Lower lobe of right lung (tissue), 2 donors: ENCODE data around the gene LGR4. TPM values are rescaled to one million over a fixed set of nuclear protein-coding genes. Genes with fewer than 3 reads are reported as not detected.
A peak's percentile ranks its signal among the peaks of the same experiment; 100 is the strongest.

Source experiments
- ATAC-seq, 2 donors: fragments of 200-7000 bp; cut with Tn5 transposase; one replicate each; pipeline ENCODE4 v1.9.1; 2020 to 2022; ENCODE audit warnings: mild to moderate bottlenecking in 2 of 2, moderate library complexity in 2 of 2
- DNase-seq: peaks from one replicate; pipeline ENCODE4 v3.0.0-alpha.2; 2020
- H3K27ac ChIP-seq: fragments of 200-600 bp; one replicate; pipeline ENCODE4 v1.8.0; 2022
- H3K27me3 ChIP-seq: fragments of 200-600 bp; one replicate; pipeline ENCODE4 v1.8.0; 2022; ENCODE audit warnings: low read depth
- H3K36me3 ChIP-seq: fragments of 200-600 bp; one replicate; pipeline ENCODE4 v1.8.0; 2022; ENCODE audit warnings: mild to moderate bottlenecking
- H3K4me1 ChIP-seq: fragments of 200-600 bp; one replicate; pipeline ENCODE4 v1.8.0; 2022
- H3K4me3 ChIP-seq: fragments of 200-600 bp; one replicate; pipeline ENCODE4 v1.8.0; 2022; ENCODE audit warnings: mild to moderate bottlenecking
- H3K9me3 ChIP-seq: fragments of 200-600 bp; one replicate; pipeline ENCODE4 v1.8.0; 2022
- CTCF ChIP-seq: fragments of 200-600 bp; IDR thresholded peaks from one replicate; pipeline ENCODE4 v1.8.0; 2022; ENCODE audit warnings: antibody characterized with exemption, mild to moderate bottlenecking
- intact Hi-C: fragments of 100-400 bp; cut with DNase I; formaldehyde crosslinking; loops from one replicate; pipeline ENCODE4 v1.11.0; 2022
- total RNA-seq: library from RNA; stranded (reverse); fragmentation: NEBNext Ultra II Directional; extraction: Animal tissue kit (Norgen Biotek cat#: 25700); gene quantifications from one replicate; pipeline ENCODE4 v1.2.1, GENCODE V29; 2021
- donor health status: DM: no; HTN: yes; CAD: no; lungs with severe emphysema.

Gene LGR4
- total RNA-seq, 1 donor from 2014 or later = 7.5 TPM

DNA sequence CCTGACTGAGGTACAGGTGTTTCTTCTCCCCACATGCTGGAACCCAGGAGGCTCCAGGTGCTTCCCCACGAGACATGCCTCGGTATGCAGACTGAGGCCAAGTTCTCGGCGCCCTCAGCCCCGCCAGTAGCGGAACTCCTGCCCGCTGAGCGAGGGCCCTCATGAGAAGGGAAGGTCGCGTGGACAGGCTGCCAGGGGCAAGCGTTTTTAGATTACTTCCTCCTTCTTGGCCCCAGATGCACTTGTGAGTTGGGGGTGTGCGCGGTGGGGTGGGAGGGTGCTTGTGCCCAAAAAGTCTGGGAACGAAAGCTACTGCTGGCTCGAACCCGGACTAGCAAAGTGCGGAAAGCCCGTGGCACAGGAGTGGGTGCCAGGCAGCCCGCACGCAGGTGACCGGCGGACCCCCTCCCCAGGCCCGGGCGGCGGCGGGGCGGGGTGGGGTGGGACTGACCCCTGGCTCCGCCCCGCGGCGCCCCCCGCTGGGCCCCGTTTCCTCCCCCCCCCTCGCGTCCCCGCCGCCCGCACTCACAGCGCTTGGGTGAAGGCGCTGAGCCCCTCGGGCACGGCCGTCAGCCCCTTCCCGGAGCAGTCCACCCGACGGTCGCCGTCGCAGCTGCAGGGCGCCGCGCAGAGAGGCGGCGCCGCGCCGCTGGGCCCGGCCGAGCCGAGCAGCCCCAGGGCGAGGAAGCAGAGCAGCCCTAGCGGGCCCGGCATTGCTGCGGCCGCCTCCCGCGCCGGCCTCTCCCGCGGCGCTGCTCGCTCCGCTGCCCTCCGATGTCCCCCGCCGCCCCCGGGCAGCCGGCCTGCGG is 797 bp downstream of the LGR4 start:
- peak; percentile 68 to 73 for ATAC-seq
- H3K27me3 ChIP-seq = peaks cover 13% of the 10 kb centered on the region
- TF ChIP-seq CTCF = no peak
- H3K4me1 ChIP-seq = peaks cover 24% of the 10 kb centered on the region
- H3K4me3 ChIP-seq = peak overlapping the region; percentile 74
- DNase-seq = peak; percentile 59
- peak overlapping the region; percentile 71 for H3K27ac ChIP-seq
- intact Hi-C loops = no loop called here
- no peaks in the 10 kb centered on the region for H3K9me3 ChIP-seq
- H3K36me3 ChIP-seq = no peaks in the 10 kb centered on the region

DNA sequence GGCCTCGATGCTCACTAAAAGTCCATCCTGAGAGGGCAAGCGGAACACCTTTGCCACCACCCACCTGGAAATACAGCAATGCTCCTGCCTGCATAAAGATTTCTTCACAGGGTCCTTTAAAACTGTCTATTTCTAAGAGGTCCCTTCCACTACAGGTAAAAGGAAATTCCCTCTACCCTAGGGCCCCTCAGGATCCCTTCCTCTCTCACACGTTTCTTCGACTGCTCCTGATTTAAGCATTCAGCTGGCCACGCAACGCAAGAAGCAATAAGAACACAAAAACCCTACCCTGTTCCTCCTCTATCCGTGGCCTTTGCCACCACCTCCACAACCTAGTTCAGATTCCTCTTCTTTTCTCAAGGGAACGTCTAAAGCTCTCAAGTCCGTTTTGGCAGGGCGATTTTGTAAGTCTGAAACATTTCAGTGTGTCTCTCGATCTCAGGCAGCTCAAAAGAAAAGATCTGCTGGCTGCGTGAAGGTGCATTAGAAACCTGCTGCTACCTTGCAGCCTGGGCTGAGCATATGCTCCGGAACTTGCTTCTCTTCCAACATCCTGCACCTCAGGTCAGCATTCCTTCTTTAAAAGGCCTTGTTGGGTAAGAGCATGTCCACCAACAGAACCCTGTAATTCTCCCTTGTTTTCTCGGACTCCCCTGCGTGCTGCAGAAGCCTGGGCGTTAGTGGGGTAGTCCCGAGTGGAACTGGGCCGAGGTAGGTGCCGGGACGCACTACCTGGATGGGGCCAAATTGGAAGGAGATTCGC is 1.6 kb downstream of the LGR4 start:
- ATAC-seq (peak in 1 of 2 donors; percentile 4), DNase-seq (no peak)
- intact Hi-C loops = no loop called here
- Histone ChIP-seq H3K27ac (no peak overlapping the region), H3K4me3 (peak overlapping the region; percentile 74), H3K27me3 (peaks cover 13% of the 10 kb centered on the region), H3K36me3 (no peaks in the 10 kb centered on the region), H3K9me3 (no peaks in the 10 kb centered on the region), H3K4me1 (peaks cover 24% of the 10 kb centered on the region)
- no peak for TF ChIP-seq CTCF

DNA sequence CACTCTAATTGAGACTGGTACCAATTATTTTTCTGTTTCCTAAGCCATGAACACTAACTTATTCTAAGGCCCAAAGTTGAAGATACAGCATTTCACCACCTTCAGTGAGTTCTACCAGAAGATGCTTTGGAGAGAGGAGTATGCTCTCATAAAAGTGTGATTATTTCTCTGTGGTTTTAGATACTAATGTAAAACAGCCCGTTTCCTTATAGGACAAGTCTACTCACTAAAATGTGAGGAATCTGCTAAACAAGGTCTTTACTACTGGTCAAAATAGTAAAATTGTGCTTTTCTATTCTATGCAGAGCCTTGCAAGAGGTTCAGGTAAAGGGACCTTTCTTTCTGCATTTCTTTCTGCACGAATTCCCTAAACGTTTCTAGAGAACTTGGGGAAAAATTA is 2.4 kb downstream of the LGR4 start:
- Histone ChIP-seq H3K36me3 (no peaks in the 10 kb centered on the region), H3K4me3 (no peak overlapping the region), H3K27ac (no peak overlapping the region), H3K4me1 (peaks cover 24% of the 10 kb centered on the region), H3K9me3 (no peaks in the 10 kb centered on the region), H3K27me3 (peaks cover 13% of the 10 kb centered on the region)
- TF ChIP-seq CTCF = no peak
- intact Hi-C loops = no loop called here
- ATAC-seq = no peak
- DNase-seq = no peak

DNA sequence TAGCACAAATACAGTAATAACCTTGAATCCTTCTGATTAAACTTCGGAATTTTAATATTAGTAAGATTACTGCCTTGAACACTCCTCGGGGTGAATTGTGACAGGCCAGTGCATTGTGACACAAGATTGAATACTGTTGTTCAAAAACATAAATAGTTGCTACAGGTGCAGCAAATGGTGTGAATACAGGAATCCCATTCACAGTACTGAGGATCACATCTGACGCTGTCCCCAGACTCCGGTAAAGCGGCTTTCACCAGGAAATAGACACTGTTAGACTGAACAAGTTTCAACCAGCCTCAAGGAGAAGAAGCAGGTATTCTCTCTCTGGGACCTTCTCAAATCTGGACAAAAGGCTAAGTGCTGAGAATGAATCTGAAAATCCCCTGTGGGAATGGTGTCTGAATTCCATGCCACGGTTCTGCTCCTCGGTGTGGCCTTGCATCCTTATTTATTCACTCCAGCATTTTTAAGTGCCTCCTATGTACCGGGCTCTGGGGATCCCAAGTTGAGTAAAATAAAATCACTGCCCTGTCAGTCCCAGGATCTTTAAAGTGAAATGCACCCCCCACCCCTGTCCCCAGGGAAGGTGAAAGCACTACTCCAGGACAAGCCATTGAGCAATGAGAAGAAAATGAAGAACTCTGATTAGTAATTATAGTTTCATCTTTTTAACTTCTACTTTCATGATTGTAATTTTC is 3.4 kb downstream of the LGR4 start:
- no peak overlapping the region for H3K4me3 ChIP-seq
- intact Hi-C loops = no loop called here
- no peaks in the 10 kb centered on the region for H3K9me3 ChIP-seq
- no peak for DNase-seq
- no peak for ATAC-seq
- peaks cover 24% of the 10 kb centered on the region for H3K4me1 ChIP-seq
- H3K27ac ChIP-seq = no peak overlapping the region
- H3K36me3 ChIP-seq = no peaks in the 10 kb centered on the region
- H3K27me3 ChIP-seq = peaks cover 13% of the 10 kb centered on the region
- TF ChIP-seq CTCF = no peak

GRCh38 chr11:27468209-27468994 is 4.2 kb downstream of the LGR4 start:
- DNase-seq (no peak), ATAC-seq (peak; percentile 3 to 9)
- Histone ChIP-seq H3K4me3 (no peak overlapping the region), H3K9me3 (no peaks in the 10 kb centered on the region), H3K36me3 (no peaks in the 10 kb centered on the region), H3K27ac (no peak overlapping the region), H3K4me1 (peaks cover 24% of the 10 kb centered on the region), H3K27me3 (peaks cover 13% of the 10 kb centered on the region)
- no peak for TF ChIP-seq CTCF
- intact Hi-C loops = no loop called here
